Measurements from ENCODE around the gene PRKCA.

DNA sequence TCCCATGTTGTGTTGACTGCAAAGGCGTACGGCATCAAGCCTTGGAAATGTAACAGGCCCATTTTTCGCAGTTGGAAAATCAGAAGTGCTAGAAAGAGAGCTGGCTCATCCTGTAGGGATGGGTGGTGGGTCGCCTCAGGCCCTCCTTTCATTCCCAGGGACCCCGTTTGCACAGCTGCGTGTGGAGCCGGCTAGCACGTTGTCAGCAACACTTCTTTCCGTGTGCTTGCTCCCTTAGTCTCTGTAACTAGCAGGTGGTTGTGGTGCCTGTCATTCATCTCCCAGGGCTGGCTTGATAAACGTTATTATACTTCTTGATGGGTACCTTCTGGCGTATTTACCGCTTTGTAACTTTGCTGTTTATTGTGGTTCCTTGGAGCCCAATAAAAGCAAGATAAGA is 293.5 kb downstream of the PRKCA start:
- TF ChIP-seq CTCF (IDR thresholded peaks at IDR 0.05; ENCODE audit: low read depth, low read length, missing input control) (no peak), TAF1 (conservative IDR thresholded peaks at IDR 0.05) (no peak), SP1 (IDR thresholded peaks at IDR 0.05) (no peak), YY1 (IDR thresholded peaks at IDR 0.05) (no peak), JUND (IDR thresholded peaks at IDR 0.05) (no peak), EGR1 (IDR thresholded peaks at IDR 0.05; ENCODE audit: low read depth in 2 of 2) (no peak), RAD21 (IDR thresholded peaks at IDR 0.05) (no peak), GABPA (IDR thresholded peaks at IDR 0.05 in 1 of 2, conservative IDR thresholded peaks at IDR 0.05 in 1 of 2) (no peak), RXRA (IDR thresholded peaks at IDR 0.05) (no peak), HNF4A (conservative IDR thresholded peaks at IDR 0.05) (no peak)
- TF ChIP-seq, protein P1, sequence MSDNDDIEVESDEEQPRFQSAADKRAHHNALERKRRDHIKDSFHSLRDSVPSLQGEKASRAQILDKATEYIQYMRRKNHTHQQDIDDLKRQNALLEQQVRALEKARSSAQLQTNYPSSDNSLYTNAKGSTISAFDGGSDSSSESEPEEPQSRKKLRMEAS (IDR thresholded peaks at IDR 0.05) = no peak
- TF ChIP-seq, protein P2, sequence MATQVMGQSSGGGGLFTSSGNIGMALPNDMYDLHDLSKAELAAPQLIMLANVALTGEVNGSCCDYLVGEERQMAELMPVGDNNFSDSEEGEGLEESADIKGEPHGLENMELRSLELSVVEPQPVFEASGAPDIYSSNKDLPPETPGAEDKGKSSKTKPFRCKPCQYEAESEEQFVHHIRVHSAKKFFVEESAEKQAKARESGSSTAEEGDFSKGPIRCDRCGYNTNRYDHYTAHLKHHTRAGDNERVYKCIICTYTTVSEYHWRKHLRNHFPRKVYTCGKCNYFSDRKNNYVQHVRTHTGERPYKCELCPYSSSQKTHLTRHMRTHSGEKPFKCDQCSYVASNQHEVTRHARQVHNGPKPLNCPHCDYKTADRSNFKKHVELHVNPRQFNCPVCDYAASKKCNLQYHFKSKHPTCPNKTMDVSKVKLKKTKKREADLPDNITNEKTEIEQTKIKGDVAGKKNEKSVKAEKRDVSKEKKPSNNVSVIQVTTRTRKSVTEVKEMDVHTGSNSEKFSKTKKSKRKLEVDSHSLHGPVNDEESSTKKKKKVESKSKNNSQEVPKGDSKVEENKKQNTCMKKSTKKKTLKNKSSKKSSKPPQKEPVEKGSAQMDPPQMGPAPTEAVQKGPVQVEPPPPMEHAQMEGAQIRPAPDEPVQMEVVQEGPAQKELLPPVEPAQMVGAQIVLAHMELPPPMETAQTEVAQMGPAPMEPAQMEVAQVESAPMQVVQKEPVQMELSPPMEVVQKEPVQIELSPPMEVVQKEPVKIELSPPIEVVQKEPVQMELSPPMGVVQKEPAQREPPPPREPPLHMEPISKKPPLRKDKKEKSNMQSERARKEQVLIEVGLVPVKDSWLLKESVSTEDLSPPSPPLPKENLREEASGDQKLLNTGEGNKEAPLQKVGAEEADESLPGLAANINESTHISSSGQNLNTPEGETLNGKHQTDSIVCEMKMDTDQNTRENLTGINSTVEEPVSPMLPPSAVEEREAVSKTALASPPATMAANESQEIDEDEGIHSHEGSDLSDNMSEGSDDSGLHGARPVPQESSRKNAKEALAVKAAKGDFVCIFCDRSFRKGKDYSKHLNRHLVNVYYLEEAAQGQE (IDR thresholded peaks at IDR 0.05) = no peak
- TF ChIP-seq, protein P3, sequence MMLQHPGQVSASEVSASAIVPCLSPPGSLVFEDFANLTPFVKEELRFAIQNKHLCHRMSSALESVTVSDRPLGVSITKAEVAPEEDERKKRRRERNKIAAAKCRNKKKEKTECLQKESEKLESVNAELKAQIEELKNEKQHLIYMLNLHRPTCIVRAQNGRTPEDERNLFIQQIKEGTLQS (IDR thresholded peaks at IDR 0.05) = no peak

All from liver (tissue), 3 donors.